Measurements from ENCODE around the gene EHD4.

Gene EHD4

DNA sequence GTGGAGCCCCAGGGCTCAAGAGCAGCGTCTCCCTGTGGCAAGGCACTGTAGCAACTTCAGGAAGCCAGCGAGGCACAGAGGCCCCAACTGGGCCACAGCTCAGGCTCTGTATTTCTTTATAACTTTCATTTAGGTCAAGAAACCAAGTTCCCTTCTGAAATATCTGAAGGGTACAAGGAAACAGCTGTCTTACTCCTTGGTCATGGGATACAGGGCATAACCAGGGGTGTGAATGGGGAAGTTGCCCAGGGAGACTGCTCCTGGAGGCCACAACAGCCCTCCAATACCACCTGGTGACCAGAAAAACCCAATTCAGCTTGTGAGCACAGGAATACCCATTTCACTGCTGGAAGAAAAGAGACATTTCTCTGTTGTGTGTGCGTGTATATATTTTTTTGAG, 65.2 kb downstream of the EHD4 start:
- Mint-ChIP-seq H3K9me3 (peaks cover 4% of the 10 kb centered on the region), H3K4me3 (no peak overlapping the region), H3K4me1 (peaks cover 9% of the 10 kb centered on the region), H3K36me3 (peaks cover 19% of the 10 kb centered on the region), H3K27ac (no peak overlapping the region), H3K27me3 (no peaks in the 10 kb centered on the region)
- ATAC-seq (ENCODE audit: low read depth) (no peak), DNase-seq (ENCODE audit: low spot score in 2 of 2) (no peak)

DNA sequence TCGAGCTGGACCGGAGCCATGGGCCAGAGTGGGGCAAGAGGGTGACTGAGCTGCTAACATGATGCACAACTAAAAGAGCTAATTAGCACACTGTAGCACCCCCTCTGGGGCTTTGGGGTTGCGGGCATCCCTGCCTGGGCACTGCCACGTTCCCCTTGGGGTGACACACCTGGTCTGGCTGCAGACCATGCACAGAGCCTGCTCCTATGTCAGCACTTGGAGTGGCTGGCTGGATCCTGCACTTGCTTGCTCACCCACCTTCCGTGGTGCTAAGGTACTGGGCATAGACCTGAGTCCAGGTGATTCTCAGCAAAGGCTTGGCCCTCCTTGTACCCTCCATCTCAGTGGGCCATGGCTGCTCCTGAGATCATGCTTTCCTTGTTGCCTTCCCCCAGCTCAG, 65.7 kb downstream of the EHD4 start:
- Mint-ChIP-seq H3K27ac (no peak overlapping the region), H3K27me3 (no peaks in the 10 kb centered on the region), H3K9me3 (peaks cover 4% of the 10 kb centered on the region), H3K36me3 (peaks cover 19% of the 10 kb centered on the region), H3K4me3 (no peak overlapping the region), H3K4me1 (peaks cover 9% of the 10 kb centered on the region)
- ATAC-seq (ENCODE audit: low read depth) (no peak), DNase-seq (ENCODE audit: low spot score in 2 of 2) (no peak)

GRCh38 chr15:41905036-41905793, 67.1 kb downstream of the EHD4 start:
- Mint-ChIP-seq H3K4me1 (peaks cover 9% of the 10 kb centered on the region), H3K4me3 (no peak overlapping the region), H3K9me3 (peaks cover 4% of the 10 kb centered on the region), H3K27ac (no peak overlapping the region), H3K36me3 (peaks cover 19% of the 10 kb centered on the region), H3K27me3 (no peaks in the 10 kb centered on the region)
- DNase-seq (ENCODE audit: low spot score in 2 of 2) (no peak), ATAC-seq (ENCODE audit: low read depth) (no peak)

DNA sequence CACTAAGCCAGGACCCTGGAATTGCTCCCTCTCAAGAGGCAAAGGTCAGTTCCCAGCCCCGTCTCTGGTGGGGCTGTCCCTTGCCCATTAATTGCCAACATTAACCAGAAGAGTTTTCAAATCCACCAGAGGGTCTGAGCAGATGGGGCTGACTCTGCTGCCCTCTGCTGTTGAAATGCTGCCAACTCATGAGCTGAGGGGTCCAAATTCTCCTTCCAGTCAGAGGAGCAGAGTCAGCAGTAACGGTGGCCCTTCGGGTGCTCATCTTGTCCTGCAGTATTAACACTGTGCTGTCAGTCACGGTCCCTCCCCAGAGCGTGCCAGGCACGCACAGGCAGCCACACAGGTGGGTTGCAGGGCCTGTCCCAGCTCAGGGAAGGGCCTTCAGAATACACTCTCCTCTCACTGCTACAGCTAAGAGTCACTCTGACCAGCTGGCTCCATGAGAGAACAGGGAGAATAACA, 67.8 kb downstream of the EHD4 start:
- Mint-ChIP-seq H3K27me3 (no peaks in the 10 kb centered on the region), H3K9me3 (peaks cover 4% of the 10 kb centered on the region)
- DNase-seq (ENCODE audit: low spot score in 2 of 2) = peak; percentile 73 to 76

GRCh38 chr15:41903782-41904181, 68.6 kb downstream of the EHD4 start:
- ATAC-seq (ENCODE audit: low read depth) = no peak
- peaks cover 15% of the 10 kb centered on the region for H3K36me3 Mint-ChIP-seq
- no peak overlapping the region for H3K27ac Mint-ChIP-seq
- H3K9me3 Mint-ChIP-seq = peaks cover 4% of the 10 kb centered on the region
- no peak overlapping the region for H3K4me3 Mint-ChIP-seq
- peaks cover 5% of the 10 kb centered on the region for H3K4me1 Mint-ChIP-seq
- DNase-seq (ENCODE audit: low spot score in 2 of 2) = no peak
- H3K27me3 Mint-ChIP-seq = no peaks in the 10 kb centered on the region

More for the DNA sequence above, 67.8 kb downstream of the EHD4 start:
- H3K4me1 Mint-ChIP-seq = peaks cover 6% of the 10 kb centered on the region
- H3K36me3 Mint-ChIP-seq = peaks cover 17% of the 10 kb centered on the region
- ATAC-seq (ENCODE audit: low read depth) = peak; percentile 96
- H3K27ac Mint-ChIP-seq = no peak overlapping the region
- no peak overlapping the region for H3K4me3 Mint-ChIP-seq

DNA sequence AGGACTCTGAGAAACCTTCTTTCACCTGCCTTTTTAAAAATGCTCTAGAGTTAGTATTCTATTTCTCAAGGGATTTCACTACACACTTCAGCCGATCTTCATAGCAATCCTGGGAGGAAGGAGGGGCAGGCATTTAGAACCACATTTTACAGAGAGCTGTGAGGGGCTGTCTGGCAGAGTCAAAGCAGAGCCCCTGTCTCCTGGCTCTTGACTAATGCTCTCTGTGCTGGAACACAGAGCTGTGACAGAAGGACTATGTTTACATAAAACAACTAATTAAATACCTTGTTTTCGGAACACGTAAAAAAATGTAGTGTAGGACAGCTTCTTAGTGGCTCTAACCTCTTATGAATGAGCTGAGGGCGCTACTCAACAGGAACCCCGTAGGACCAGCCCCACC, 70.9 kb downstream of the EHD4 start:
- ATAC-seq (ENCODE audit: low read depth) = no peak

DNA sequence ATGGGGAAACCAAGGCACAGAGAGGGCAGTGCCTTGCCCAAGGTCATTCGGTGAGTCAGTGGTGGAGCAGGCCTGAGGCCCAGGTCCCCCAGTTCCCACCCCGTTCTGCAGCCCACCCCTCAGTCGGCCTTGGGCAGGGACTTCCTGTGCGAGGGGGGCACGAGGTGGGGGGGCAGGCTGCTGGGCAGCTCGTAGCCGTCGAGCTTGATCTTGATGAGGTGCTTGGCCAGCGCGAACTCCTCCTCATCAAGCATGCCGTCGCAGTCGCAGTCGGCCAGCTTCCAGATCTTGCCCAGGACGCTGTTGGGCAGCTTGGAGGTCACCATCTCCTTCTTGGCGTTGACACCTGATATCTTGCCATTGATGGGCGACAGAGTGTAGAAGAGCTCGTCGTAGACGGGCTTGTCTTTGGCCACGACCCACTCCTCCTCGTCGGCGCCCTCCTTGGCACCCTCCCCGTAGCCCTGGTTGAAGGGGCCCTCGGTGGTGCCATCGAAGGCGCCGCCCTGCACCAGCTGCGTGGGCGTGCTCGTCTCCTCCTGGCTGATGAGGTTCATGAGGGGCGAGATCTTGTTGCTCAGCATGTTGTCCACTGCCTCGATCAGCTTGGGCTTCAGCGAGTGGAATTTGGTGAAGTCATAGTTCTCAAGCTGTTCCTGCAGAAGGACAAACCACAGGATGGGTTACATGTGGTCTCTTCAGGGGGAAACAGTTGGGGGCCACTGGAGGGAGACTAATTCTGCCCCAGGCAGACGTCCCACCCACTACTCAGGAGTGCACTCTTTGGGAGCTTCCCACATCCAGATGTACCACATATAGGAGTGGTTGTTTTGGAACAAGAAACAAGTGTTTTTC, 71.6 kb downstream of the EHD4 start:
- DNase-seq (ENCODE audit: low spot score in 2 of 2) (no peak), ATAC-seq (ENCODE audit: low read depth) (no peak)
- Mint-ChIP-seq H3K9me3 (no peaks in the 10 kb centered on the region), H3K36me3 (no peaks in the 10 kb centered on the region), H3K27me3 (no peaks in the 10 kb centered on the region), H3K4me1 (peaks cover 8% of the 10 kb centered on the region), H3K4me3 (no peak overlapping the region), H3K27ac (no peak overlapping the region)

More for the DNA sequence above, 70.9 kb downstream of the EHD4 start:
- H3K4me3 Mint-ChIP-seq = no peak overlapping the region
- peaks cover 5% of the 10 kb centered on the region for H3K4me1 Mint-ChIP-seq
- H3K9me3 Mint-ChIP-seq = peaks cover 4% of the 10 kb centered on the region
- peaks cover 5% of the 10 kb centered on the region for H3K36me3 Mint-ChIP-seq
- DNase-seq (ENCODE audit: low spot score in 2 of 2) = no peak
- no peaks in the 10 kb centered on the region for H3K27me3 Mint-ChIP-seq
- H3K27ac Mint-ChIP-seq = no peak overlapping the region

DNA sequence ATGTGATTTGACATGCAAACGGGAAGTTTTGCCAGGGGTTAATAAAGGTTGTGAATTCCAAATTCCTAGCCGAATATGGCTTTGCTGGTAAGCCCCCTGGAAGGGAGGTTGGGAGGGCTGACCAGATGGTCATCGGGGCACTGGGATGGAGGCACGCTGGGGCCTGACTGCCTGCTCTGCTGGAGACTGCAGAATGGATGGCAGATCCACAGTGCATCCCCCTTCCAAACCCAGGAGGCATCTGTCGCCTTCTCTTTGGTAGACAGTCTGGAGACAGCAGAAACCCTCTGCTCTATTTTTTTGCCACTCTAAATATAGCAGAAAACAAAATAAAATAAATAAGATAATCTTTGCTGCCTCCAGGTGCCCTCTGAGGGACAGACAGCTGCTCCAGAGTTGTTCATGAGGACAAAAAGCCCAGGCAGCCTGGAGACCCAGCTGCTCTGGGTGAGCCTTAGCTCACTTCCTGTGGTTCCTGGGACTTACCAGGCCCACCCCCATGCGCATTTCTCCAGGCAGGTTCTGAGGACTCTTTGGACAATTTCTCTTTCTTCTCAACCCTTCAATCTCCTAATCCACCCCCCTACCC, 72.4 kb downstream of the EHD4 start:
- peaks cover 15% of the 10 kb centered on the region for H3K4me1 Mint-ChIP-seq
- no peak overlapping the region for H3K27ac Mint-ChIP-seq
- no peaks in the 10 kb centered on the region for H3K9me3 Mint-ChIP-seq
- DNase-seq (ENCODE audit: low spot score in 2 of 2) (no peak), ATAC-seq (ENCODE audit: low read depth) (no peak)
- no peaks in the 10 kb centered on the region for H3K27me3 Mint-ChIP-seq
- H3K36me3 Mint-ChIP-seq = no peaks in the 10 kb centered on the region
- H3K4me3 Mint-ChIP-seq = no peak overlapping the region

DNA sequence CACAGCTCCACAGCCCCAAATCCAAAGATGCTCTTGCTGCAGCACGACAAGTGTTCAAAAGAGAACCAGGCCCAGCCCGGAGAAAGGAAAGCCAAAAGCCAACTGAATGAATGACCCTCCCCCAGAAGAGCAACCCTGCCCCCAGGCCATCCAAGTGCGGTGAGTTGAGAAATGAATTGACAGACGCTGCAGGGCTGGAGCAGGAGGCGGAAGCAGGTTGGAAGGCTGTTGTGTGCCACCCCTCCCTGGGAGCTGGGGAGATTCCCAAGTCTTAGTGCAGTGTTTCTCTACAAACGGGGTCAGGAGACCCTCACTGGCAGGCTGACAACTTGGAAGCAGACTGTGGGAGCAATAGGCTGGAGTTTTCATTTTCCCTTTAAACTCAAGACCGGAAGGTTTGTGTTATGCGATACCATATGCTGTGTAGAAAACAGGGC, 75.0 kb downstream of the EHD4 start:
- ATAC-seq (ENCODE audit: low read depth) (no peak), DNase-seq (ENCODE audit: low spot score in 2 of 2) (no peak)
- Mint-ChIP-seq H3K27me3 (no peaks in the 10 kb centered on the region), H3K4me1 (peaks cover 21% of the 10 kb centered on the region), H3K36me3 (no peaks in the 10 kb centered on the region), H3K4me3 (no peak overlapping the region), H3K27ac (peak overlapping the region; percentile 85), H3K9me3 (no peaks in the 10 kb centered on the region)

GRCh38 chr15:41896566-41896965, 75.8 kb downstream of the EHD4 start:
- H3K9me3 Mint-ChIP-seq = no peaks in the 10 kb centered on the region
- DNase-seq (ENCODE audit: low spot score in 2 of 2) = no peak
- H3K4me3 Mint-ChIP-seq = no peak overlapping the region
- H3K27ac Mint-ChIP-seq = peak overlapping the region; percentile 85
- no peaks in the 10 kb centered on the region for H3K27me3 Mint-ChIP-seq
- H3K4me1 Mint-ChIP-seq = peaks cover 23% of the 10 kb centered on the region
- no peak for ATAC-seq (ENCODE audit: low read depth)
- H3K36me3 Mint-ChIP-seq = no peaks in the 10 kb centered on the region

- H3K4me3 Mint-ChIP-seq = no peak overlapping the region
- H3K27ac Mint-ChIP-seq = peak overlapping the region; percentile 85
- H3K4me1 Mint-ChIP-seq = peaks cover 23% of the 10 kb centered on the region
- H3K27me3 Mint-ChIP-seq = no peaks in the 10 kb centered on the region
- no peaks in the 10 kb centered on the region for H3K36me3 Mint-ChIP-seq
- DNase-seq (ENCODE audit: low spot score in 2 of 2) = no peak
- ATAC-seq (ENCODE audit: low read depth) = no peak
- H3K9me3 Mint-ChIP-seq = no peaks in the 10 kb centered on the region
These were observed 76.4 kb downstream of the EHD4 start for GRCh38 chr15:41895957-41896356.

GRCh38 chr15:41895491-41895890, 76.9 kb downstream of the EHD4 start:
- Mint-ChIP-seq H3K27me3 (no peaks in the 10 kb centered on the region), H3K4me1 (peaks cover 23% of the 10 kb centered on the region), H3K36me3 (no peaks in the 10 kb centered on the region), H3K9me3 (no peaks in the 10 kb centered on the region), H3K4me3 (peak overlapping the region; percentile 60), H3K27ac (peak overlapping the region; percentile 85)
- ATAC-seq (ENCODE audit: low read depth) (no peak), DNase-seq (ENCODE audit: low spot score in 2 of 2) (no peak)

DNA sequence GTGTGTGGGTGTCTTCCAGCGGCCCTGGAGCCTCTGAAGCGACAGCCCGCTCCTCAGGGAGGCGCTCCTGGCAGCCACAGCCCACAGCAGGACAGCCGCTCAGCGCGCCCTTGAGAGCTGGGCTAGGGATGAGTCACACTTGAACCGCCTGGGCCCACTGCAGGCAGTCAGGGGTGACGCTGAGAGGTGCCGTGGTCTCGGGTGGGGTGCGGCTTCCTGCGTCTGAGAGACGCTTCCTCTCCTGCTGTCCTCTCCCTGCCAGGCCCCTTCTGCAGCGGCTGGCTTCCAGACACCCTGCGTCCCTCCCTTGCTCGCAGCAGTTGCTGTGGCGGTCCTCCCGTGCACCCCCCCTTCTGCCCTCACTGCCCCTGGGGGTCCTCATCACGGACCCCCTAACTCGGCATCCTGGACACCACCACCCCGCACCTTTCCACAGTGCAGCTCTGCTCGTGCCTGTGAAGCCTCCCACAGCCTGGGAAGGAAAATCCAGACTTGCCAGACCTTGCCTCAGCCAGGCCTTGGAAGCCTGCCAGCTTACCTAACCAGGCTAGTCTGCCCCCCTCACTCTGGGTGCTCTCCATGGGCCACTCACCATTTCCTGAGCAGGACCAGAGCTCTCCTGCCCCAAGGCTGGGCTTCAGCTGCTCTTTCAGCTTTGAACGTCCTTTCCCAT, 77.4 kb downstream of the EHD4 start:
- ATAC-seq (ENCODE audit: low read depth) (peak; percentile 98), DNase-seq (ENCODE audit: low spot score in 2 of 2) (peak; percentile 67)
- peak overlapping the region; percentile 85 for H3K27ac Mint-ChIP-seq
- peaks cover 23% of the 10 kb centered on the region for H3K4me1 Mint-ChIP-seq
- H3K27me3 Mint-ChIP-seq = no peaks in the 10 kb centered on the region
- H3K9me3 Mint-ChIP-seq = no peaks in the 10 kb centered on the region
- no peaks in the 10 kb centered on the region for H3K36me3 Mint-ChIP-seq
- peak overlapping the region; percentile 60 for H3K4me3 Mint-ChIP-seq
